Nephron (organoid): ENCODE results near the gene CTNNA3.
A peak's percentile ranks its signal among the peaks of the same experiment; 100 is the strongest.

Experiments used
- H3K27ac Mint-ChIP-seq, 3 experiments: 2 replicates each; pipeline ENCODE4 v1.8.0; 2020; ENCODE audit warnings: mixed read lengths in 3 of 3, mild to moderate bottlenecking in 2 of 3, moderate library complexity in 1 of 3
- H3K27me3 Mint-ChIP-seq: 2 replicates; pipeline ENCODE4 v1.8.0; 2021; ENCODE audit warnings: low read depth, mild to moderate bottlenecking, moderate library complexity, mixed read lengths
- H3K36me3 Mint-ChIP-seq: 2 replicates; pipeline ENCODE4 v1.8.0; 2020; ENCODE audit warnings: low read depth, mixed read lengths
- H3K4me1 Mint-ChIP-seq: 2 replicates; pipeline ENCODE4 v1.8.0; 2020; ENCODE audit warnings: mixed read lengths
- H3K4me3 Mint-ChIP-seq, 3 experiments: 2 replicates each; pipeline ENCODE4 v1.8.0; 2020; ENCODE audit warnings: mild to moderate bottlenecking in 3 of 3, mixed read lengths in 3 of 3, moderate library complexity in 2 of 3
- H3K9me3 Mint-ChIP-seq: 2 replicates; pipeline ENCODE4 v1.8.0; 2020; ENCODE audit warnings: mixed read lengths
- CTCF ChIP-seq, 3 experiments: fragments of 200-600 bp; sonication (generic); IDR thresholded peaks; one replicate each; pipeline ENCODE4 v1.5.0; 2021; ENCODE audit warnings: antibody characterized with exemption in 3 of 3; ENCODE audit not compliant: unreplicated experiment in 3 of 3

CTNNA3 gene

GRCh38 chr10:67033878-67034277 is 662.1 kb downstream of the CTNNA3 start:
- Mint-ChIP-seq H3K27me3 (no peaks in the 10 kb centered on the region), H3K4me1 (no peaks in the 10 kb centered on the region), H3K9me3 (no peaks in the 10 kb centered on the region), H3K27ac (no peak overlapping the region), H3K4me3 (no peak overlapping the region), H3K36me3 (no peaks in the 10 kb centered on the region)
- no peak for TF ChIP-seq CTCF (IDR thresholded peaks at IDR 0.05; ENCODE audit: unreplicated experiment in 3 of 3)

- Mint-ChIP-seq H3K36me3 (no peaks in the 10 kb centered on the region), H3K9me3 (no peaks in the 10 kb centered on the region), H3K27ac (peak overlapping the region in 2 of 3 experiments; percentile 52 to 58), H3K4me3 (no peak overlapping the region), H3K27me3 (no peaks in the 10 kb centered on the region), H3K4me1 (peaks cover 7% of the 10 kb centered on the region)
- TF ChIP-seq CTCF (IDR thresholded peaks at IDR 0.05; ENCODE audit: unreplicated experiment in 3 of 3), result no peak
Measured at GRCh38 chr10:67022099-67022498, 673.9 kb downstream of the CTNNA3 start.

- H3K27me3 Mint-ChIP-seq, result no peaks in the 10 kb centered on the region
- H3K4me1 Mint-ChIP-seq, result peaks cover 5% of the 10 kb centered on the region
- H3K27ac Mint-ChIP-seq, result no peak overlapping the region
- no peaks in the 10 kb centered on the region for H3K9me3 Mint-ChIP-seq
- H3K4me3 Mint-ChIP-seq, result no peak overlapping the region
- H3K36me3 Mint-ChIP-seq, result no peaks in the 10 kb centered on the region
- no peak for TF ChIP-seq CTCF (IDR thresholded peaks at IDR 0.05; ENCODE audit: unreplicated experiment in 3 of 3)
Measured at GRCh38 chr10:67017218-67017617, 678.8 kb downstream of the CTNNA3 start.

- TF ChIP-seq CTCF (IDR thresholded peaks at IDR 0.05; ENCODE audit: unreplicated experiment in 3 of 3), result no peak
- no peaks in the 10 kb centered on the region for H3K9me3 Mint-ChIP-seq
Measured at GRCh38 chr10:67015225-67015624, 680.8 kb downstream of the CTNNA3 start.

GRCh38 chr10:67011981-67012380 is 684.0 kb downstream of the CTNNA3 start:
- Mint-ChIP-seq H3K27ac (no peak overlapping the region), H3K4me1 (no peaks in the 10 kb centered on the region), H3K36me3 (no peaks in the 10 kb centered on the region), H3K27me3 (no peaks in the 10 kb centered on the region), H3K9me3 (no peaks in the 10 kb centered on the region), H3K4me3 (no peak overlapping the region)
- TF ChIP-seq CTCF (IDR thresholded peaks at IDR 0.05; ENCODE audit: unreplicated experiment in 3 of 3), result no peak

More at GRCh38 chr10:67015225-67015624, 680.8 kb downstream of the CTNNA3 start:
- Mint-ChIP-seq H3K27ac (no peak overlapping the region), H3K27me3 (no peaks in the 10 kb centered on the region), H3K4me1 (no peaks in the 10 kb centered on the region), H3K36me3 (no peaks in the 10 kb centered on the region), H3K4me3 (no peak overlapping the region)

- no peaks in the 10 kb centered on the region for H3K27me3 Mint-ChIP-seq
- no peak overlapping the region for H3K27ac Mint-ChIP-seq
- H3K36me3 Mint-ChIP-seq, result no peaks in the 10 kb centered on the region
- H3K4me3 Mint-ChIP-seq, result no peak overlapping the region
- H3K9me3 Mint-ChIP-seq, result no peaks in the 10 kb centered on the region
- no peak for TF ChIP-seq CTCF (IDR thresholded peaks at IDR 0.05; ENCODE audit: unreplicated experiment in 3 of 3)
- no peaks in the 10 kb centered on the region for H3K4me1 Mint-ChIP-seq
Measured at GRCh38 chr10:67011480-67011879, 684.5 kb downstream of the CTNNA3 start.
